B cell (primary cell): ENCODE results near the gene SSBP3.

Experiments used
- EZH2 ChIP-seq: IDR thresholded peaks from 2 replicates; pipeline ENCODE4 v1.6.1; 2012; ENCODE audit warnings: borderline replicate concordance, low read depth, mild to moderate bottlenecking, moderate library complexity, low read length; ENCODE audit not compliant: insufficient read depth, poor library complexity, severe bottlenecking
- TF ChIP-seq, protein P1 (sequence below): fragments of 200-600 bp; IDR thresholded peaks from one replicate; pipeline ENCODE4 v1.8.0; 2022; ENCODE audit warnings: antibody characterized with exemption, mild to moderate bottlenecking

DNA sequence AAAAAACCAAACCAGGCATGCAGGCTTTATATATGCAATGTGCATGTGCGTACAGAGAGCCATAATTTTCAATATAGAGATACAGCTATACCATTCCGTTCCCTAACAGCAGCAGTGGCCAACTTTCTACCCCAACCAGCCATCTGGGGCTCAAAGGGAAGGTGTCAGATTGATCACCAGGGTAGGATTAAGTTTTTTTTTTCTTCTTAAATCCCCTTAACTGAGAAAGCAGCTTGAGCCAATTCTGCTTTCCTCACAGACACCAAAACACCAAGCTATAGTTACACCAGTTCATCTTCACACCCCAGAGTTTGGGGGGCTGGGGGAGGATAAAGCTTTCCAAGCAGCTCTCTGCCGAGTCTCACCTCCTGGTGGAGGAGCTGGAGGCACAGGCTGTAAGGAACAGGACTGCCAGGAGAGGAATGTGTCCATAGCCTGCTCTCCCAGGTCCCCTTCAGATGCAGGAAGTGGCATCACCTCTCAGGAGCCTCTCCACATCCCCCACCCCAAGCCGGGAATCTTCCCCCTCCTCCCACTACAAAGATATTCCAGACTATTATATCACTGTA, 87.9 kb downstream of the SSBP3 start:
- TF ChIP-seq, protein P1, sequence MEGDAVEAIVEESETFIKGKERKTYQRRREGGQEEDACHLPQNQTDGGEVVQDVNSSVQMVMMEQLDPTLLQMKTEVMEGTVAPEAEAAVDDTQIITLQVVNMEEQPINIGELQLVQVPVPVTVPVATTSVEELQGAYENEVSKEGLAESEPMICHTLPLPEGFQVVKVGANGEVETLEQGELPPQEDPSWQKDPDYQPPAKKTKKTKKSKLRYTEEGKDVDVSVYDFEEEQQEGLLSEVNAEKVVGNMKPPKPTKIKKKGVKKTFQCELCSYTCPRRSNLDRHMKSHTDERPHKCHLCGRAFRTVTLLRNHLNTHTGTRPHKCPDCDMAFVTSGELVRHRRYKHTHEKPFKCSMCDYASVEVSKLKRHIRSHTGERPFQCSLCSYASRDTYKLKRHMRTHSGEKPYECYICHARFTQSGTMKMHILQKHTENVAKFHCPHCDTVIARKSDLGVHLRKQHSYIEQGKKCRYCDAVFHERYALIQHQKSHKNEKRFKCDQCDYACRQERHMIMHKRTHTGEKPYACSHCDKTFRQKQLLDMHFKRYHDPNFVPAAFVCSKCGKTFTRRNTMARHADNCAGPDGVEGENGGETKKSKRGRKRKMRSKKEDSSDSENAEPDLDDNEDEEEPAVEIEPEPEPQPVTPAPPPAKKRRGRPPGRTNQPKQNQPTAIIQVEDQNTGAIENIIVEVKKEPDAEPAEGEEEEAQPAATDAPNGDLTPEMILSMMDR: no peak
- no peak for TF ChIP-seq EZH2
